DND-41 (cell line): ENCODE results near the gene ARSI.

Experiments used
- CTCF ChIP-seq: IDR thresholded peaks from 2 replicates; pipeline ENCODE4 v1.5.1; 2012; ENCODE audit warnings: borderline replicate concordance, low read length, moderate library complexity, mild to moderate bottlenecking; ENCODE audit not compliant: poor library complexity, severe bottlenecking; ENCODE audit errors: extremely low read depth
- EZH2 ChIP-seq: IDR thresholded peaks from 3 replicates; pipeline ENCODE4 v1.6.1; 2012; ENCODE audit warnings: borderline replicate concordance, low read depth, mild to moderate bottlenecking, moderate library complexity, low read length, inconsistent platforms; ENCODE audit not compliant: severe bottlenecking

GRCh38 chr5:150342583-150342982 is 39.9 kb upstream of the ARSI start:
- no peak for TF ChIP-seq CTCF
- TF ChIP-seq EZH2 = no peak
